GM21529 (cell line): ENCODE measurements around the gene SCAANT1.
A peak's percentile ranks its signal among the peaks of the same experiment; 100 is the strongest.

Experiments used
- ATAC-seq: cut with Tn5 transposase; IDR thresholded peaks from one replicate; pipeline ENCODE4 v1.9.1; 2021; ENCODE audit not compliant: unreplicated experiment

SCAANT1 gene

DNA sequence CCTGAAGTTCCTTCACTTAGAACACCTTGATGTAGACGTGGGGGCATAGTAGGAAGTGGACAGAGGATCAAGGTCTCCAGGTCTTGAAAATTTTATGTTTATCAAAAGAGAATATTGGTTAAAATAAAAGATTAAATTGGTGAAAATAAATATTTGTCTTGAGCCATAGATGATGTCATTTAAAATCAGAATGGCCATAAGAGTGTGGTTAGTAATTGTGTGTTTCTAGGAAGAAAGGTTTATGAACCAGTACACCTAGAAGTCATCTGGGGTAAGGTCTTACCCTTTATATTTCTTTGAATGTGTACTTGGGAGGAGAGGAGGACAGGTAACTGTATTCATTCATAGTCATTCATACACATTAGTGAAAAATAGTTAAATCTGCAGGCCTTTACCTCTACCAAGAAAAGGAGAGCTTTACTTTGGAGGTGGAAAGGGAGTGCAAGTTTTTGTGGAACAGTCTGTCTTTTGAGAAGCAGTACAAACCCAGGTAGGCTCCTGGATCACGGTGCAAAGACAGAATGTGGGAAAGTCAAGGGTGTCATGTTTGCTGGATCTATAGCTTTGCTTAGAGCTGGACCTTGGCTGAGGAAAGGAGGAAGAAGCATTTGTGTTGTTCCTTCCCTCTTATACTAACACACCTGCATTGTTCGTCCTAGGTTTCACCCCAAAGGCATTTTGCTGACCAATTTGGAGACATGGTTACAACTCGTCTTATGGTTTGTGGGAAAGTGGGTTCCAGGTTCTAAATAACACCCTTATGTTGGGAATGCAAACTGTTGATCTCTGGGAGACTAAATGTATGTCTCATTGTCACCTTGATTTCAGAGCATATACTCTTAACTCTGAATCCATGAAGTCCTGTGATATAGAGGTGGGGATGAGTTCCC is 6.2 kb downstream of the SCAANT1 start:
- ATAC-seq, result no peak

GRCh38 chr3:63900459-63900858 is 11.7 kb downstream of the SCAANT1 start:
- ATAC-seq, result no peak

- no peak for ATAC-seq
Measured at GRCh38 chr3:63900010-63900409, 12.2 kb downstream of the SCAANT1 start.

DNA sequence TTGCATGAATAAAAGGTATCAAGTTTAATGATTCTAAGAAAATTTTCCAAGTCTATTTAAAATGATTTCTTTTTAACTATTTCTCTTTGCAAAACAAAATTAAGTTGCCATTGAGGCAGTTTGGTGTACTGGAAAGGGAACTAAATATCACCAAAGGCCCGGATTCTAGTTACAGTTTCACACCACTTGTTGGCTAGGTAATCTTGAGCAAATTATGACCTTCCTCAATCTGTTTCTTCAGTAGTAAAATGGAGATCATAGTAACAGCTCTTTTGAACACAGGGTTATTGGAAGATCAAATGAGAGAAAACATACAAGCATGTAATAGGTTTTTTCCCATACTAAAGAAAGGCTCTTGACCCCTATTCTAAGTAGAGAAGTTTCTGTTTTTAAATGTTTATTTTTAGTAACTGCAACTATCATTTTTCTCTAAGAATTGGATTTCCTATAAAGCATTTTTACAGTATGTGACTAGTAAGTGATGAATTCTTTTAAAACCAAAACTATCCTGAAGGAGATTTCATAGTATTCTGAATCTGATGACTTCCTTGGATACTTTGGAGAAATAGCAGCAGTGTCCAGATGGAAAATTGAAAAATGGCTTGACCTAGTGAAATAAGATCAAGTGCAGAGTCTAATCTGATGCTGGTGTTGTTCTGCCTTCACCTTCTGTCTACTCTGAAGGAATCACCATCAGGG is 15.7 kb downstream of the SCAANT1 start:
- peak; percentile 74 for ATAC-seq

DNA sequence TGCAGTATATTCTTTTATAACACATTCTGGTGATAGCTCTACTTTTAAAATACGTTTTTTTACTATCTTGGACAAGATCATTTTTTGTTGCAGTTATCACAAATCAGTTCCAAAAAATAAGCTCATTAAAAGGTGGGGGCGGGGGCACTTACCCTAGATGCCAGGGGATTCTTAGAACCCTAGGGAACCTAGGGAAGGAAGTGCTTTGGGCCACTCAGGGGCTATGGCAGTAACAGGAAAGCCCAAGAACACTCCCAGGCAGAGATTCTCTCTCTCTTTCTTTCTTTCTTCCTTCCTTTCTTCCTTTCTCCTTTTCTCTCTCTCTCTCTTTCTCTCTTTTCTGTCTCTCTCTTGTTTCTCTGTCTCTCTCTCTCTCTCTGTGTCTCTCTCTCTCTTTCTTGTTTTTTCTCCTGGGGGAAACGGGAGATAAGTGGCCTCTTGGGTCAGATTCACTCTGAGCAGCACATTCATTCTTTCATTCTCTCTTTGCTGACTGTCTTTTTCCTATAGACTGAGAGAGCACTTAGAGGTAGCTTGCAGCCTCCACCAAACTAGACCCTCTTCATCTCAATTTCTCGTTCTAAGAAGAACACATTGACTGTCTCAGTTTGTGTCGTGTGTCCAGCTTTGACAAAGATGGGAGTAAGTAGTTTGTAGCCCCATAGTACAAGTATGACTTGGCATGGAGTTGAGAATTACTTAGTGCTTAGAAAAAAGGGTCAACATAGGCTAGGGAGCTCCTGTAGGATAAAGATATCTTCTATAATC is 16.6 kb downstream of the SCAANT1 start:
- peak; percentile 47 for ATAC-seq

DNA sequence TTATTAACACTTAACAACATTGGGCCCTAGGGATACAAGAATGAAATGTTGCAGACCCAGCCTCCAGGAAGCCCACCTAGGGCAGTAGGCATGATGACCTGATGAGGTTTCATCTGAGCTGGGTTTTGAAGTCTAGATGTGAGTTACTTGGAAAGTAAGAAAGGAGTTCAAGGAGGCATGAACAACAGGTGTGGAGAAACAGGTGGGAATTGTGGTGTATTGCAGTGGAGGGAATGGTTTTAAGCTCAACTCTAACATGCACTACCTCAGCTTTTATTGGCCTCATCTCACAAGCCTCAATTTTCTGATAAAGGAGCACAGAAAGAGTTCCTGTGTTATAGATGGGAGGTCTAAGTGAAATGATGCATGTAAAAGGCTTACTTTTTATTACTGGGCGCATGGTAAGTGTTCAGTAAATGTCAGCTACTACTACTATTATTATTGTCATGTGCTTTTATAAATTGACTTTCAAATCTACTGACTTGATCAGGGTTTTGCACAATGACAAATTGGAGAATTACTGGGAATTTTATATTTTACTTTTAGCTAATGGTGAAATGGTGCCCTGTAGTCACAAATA is 19.3 kb downstream of the SCAANT1 start:
- ATAC-seq, result no peak

- ATAC-seq, result no peak
Measured at GRCh38 chr3:63891518-63891917, 20.7 kb downstream of the SCAANT1 start.

DNA sequence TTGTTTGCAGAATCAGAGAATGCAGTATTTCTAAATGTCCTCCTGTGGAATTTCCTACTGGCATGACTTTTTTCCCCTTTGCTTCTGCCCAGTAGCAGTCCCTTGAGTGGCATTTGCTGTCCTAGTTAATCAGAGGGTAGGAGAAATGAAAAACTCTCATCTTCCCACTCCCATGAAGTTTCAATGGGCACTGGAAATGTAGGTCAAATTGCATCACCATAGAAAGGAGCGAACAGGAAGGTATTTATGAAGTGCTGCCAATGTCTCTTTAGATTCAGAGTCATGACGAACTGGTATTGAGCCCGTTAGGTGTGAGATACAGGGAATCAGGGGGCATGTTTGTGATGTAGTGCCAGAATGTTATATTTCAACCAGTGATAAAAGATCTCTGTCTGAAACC is 25.3 kb downstream of the SCAANT1 start:
- no peak for ATAC-seq

DNA sequence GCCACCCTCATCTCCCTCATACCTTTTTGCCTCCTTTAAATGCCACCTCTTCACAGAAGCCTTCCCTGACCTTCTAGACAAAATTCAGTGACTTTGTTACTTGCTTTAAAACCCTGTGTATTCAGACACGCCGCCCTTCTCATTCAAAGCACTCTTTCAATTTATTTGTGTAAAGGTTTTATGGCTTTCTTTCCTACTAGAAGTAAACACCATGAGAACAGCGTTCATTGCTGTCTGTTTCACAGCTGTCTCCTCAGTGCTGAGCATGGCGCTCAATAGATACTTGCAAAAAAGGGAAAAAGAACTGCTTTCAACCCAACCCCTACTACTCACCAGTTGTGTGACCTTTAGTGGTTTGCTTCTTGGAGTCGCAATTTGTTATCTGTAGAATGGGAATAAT is 31.5 kb downstream of the SCAANT1 start:
- no peak for ATAC-seq

- ATAC-seq, result no peak
Measured at GRCh38 chr3:63878394-63879060, 33.7 kb downstream of the SCAANT1 start.

DNA sequence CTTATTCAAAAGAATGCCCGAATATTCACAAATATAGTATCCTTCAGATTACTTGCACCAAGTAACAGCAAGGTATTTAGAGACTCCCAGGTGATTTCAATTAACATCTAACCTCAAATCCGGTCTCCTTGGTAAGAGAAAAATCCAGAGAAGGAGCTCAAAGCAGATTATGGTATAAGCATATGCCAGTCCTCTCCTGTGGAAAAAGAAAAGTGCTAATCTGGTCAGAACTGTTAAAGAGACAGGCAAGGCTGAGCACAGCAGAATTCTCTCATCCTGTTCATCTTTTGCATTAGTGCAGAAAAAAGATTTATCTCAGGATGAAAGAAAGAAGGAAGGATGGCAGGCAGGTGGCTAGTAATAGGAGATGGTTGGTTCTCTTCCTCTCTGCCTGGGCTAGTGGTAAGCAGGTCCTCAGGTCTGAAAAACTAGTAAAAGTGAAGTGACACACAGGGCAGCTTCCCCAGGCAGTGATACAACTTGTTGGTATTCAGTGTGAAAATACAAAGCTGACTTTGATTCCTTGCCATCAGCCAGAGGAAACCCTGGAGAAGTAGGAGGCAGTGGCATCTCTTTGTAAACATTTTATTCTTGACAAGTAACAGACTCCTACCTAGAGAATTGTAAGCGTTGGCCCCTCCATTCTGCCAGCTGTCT is 34.3 kb downstream of the SCAANT1 start:
- ATAC-seq, result no peak

DNA sequence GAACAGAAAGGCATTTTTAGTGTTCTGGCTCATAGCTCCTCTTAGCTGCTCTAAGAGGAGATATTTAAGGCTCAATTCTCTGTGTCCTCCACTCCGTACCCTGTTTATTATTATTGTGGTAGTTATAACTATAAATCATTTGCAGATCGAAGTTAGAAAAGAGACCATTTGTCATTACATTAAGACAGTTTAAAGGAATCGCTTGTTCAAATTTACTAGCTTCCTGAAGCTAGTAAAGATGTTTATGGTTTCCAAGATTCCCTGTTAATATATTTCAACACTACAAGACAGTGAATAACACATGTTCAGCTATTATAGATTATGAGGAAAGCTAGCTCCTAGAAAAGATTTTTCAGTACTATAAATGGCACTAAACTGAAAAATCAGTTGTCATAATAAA is 35.9 kb downstream of the SCAANT1 start:
- ATAC-seq, result no peak

DNA sequence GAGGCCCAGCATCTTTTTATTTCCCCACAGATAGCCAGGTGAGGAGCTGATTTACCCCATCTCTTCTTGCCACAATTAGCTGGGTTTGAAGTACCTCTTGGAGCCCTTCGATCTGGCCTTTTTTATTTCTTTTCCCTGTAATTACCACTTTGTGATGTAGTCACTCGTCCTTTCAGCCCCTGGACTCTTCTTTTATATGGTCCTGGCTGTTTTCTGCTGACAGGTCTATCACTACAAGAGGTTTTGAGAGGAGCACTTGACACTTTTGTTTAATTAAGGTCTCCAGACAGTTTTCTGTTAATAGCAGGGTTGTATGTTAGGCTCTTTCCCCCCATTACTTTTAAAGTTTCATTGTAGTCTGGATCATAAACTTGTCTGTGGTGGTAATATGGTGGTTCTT is 36.7 kb downstream of the SCAANT1 start:
- ATAC-seq, result no peak

GRCh38 chr3:63874769-63875168 is 37.4 kb downstream of the SCAANT1 start:
- no peak for ATAC-seq

- no peak for ATAC-seq
Measured at GRCh38 chr3:63872135-63872924, 39.9 kb downstream of the SCAANT1 start.

GRCh38 chr3:63870615-63871005 is 41.6 kb downstream of the SCAANT1 start:
- no peak for ATAC-seq

GRCh38 chr3:63869940-63870614 is 42.1 kb downstream of the SCAANT1 start:
- no peak for ATAC-seq

- ATAC-seq, result no peak
Measured at GRCh38 chr3:63867225-63867624, 45.0 kb downstream of the SCAANT1 start.

DNA sequence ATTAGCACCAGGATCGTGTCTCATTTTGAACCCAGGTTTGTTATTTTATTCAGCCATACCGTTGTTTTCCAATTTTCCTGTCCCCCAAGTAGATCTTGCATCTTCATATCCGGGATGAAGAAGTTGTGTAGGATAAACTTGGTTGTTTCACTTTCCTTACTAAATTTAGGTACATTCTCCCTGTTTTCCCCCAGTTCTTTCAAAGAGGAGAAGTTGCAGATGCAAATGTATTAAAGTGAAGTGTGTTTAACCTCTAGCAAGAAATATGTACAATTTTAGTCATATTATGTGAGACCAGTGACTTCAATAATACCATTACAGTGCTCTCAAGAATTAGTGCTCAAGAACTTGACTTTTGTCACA is 47.2 kb downstream of the SCAANT1 start:
- ATAC-seq, result no peak
